ENCODE data around the gene TP73. TPM values are rescaled to one million over a fixed set of nuclear protein-coding genes. Genes with fewer than 3 reads are reported as not detected.
A peak's percentile ranks its signal among the peaks of the same experiment; 100 is the strongest.

The TP73 gene
- total RNA-seq, 1 donor from 2014 or later: 0.41 TPM

DNA sequence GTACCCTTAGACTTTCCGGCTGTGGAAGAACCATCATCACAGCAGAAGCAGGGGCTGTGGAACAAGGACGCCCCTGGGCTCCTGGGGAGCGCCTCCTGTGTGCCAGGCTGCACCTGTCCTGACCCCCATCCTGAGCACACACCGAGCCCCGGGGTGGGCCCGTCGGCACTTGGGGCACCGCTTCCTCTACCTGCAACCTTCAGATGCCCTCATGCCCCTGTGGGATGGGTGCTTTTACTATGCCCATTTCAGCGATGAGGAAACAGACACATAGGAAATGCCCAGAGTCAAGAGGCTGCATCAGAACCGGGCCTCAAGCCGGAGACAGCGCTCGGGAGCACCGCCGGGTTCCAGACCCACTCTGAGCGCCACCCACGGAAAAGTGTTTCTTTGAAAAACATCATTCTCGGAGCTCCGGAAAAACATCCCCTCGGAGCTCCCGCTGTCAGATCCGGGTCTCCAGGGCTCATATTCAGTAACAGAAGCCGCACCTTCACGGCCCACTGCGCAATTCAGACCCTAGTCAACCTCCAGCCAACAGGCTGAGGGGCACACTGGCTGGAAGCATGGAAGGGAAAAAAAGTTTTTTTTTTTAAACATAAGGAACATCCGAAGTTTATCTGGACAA, 19.5 kb upstream of the TP73 start:
- FAIRE-seq: no peak
- no peak for DNase-seq (ENCODE audit: low spot score in 2 of 2)

DNA sequence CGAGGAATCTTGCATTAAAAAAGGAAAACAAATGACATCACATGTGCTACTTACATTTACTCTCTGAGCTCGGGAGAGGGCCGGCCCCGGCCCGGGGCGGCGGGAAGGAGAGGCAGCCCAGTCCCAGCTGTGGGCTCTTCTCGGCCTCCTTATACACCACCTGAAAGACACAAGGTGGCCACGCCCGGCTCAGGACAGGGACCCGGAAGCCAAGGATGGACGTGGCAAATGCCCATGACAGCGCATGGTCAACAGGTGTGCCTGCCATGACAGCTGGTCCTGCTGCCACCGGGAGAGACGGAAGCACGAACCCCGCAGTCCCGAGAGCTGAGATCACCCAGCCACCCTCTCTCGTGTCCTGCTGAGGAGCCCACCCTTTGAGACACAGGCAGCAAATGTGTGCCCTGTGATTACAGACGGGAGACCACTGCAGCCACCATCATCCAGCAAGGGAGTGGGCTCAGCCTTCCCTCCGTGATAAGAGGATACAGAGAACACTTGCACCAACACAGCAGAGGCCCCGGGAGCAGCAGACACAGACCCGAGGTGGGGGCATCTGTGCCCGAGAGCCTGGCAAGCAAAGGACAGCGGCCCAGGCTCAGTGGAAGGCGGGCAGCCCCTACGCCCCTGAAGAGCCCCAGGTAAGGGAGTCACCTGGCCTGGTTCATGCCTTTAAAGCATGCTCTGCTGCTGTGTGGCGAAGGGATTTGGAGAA, 18.8 kb upstream of the TP73 start:
- no peak for DNase-seq (ENCODE audit: low spot score in 2 of 2)
- FAIRE-seq: no peak

DNA sequence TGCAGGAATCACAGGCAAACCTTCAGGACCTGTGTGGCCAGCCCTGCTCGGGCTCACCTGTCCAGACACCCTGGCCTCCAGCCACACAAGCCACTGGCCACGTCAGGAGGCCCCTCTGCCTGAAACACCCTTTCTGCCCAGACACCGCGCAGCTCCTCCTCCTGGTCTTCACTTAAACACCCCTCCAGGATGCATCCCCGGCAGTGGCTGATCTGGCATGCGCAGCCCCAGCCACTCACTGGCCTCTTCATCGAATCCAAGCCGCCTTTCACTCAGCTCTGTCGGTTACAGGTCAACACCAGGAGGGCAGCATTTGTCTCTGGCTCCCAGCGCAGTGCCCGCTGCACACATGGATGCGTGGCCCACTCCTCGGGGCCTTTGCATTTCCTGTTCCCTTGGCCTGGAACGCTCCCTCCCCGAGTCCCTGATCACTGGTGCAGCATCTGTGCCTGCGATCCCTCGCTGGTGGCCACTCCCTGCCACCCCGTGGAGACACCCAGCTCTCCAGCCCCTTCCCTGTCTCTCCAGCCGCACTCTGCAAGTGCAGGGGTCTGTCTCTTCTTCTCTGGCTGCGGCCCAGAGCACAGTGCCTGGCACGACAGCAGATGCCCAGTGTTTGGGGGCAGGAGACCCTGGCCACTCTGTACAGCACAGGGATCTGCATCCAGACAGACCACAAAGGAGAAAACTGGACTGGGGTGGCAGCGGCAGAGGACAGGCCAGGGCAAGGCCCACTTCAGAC, 18.1 kb upstream of the TP73 start:
- DNase-seq (ENCODE audit: low spot score in 2 of 2): no peak
- no peak for FAIRE-seq

DNA sequence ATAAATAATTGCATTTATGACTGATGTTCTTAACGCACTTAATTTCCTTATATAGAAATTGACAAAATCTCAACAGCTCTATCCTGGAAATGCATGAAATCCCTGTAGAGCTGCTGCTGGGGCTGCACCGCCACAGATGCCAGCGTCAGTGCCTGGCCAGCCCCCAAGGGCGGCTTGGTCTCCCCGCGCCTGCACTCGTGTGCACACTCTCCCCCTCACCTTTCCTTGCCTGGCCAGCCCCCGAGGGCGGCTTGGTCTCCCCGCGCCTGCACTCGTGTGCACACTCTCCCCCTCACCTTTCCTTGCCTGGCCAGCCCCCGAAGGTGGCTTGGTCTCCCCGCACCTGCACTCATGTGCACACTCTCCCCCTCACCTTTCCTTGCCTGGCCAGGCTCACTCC, 16.2 kb upstream of the TP73 start:
- no peak for DNase-seq (ENCODE audit: low spot score in 2 of 2)
- FAIRE-seq: no peak

DNA sequence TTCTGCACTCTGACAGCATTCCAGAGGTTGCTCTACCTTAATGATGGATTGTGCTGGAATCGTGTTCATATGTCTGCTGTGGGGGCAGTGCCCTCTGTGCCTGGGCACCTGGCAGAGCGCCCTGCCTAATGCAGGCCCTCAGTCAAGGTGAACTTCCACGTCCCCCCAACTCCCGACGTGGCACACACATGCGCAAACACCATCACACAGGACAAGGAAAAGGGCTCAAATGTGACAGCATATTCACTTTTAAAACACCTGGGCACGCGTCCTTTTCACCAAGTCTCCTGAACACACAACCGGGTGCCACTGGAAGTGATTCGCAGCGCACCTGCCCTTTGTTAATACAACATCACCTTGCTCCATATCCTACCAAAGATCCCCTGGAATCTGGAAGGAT, 15.8 kb upstream of the TP73 start:
- DNase-seq (ENCODE audit: low spot score in 2 of 2): no peak
- FAIRE-seq: no peak

DNA sequence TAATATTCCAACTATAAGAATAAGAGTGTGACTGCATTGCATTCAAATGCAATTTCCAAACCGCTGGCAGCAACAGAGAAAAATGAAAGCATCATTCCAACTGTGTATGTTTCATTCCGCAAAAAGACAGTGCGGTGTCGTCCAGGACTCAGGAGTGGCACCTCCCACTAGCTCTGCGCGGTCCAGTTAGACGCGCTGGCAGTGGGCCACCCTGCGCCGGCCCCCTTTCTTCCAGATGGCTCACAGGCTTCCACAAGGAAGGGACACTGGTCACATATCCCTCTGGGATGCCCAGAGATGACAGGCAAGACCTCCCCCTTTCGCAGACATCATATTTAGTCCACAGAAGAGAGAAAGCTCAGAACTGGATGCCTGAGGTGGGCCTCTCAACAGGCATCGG, 14.3 kb upstream of the TP73 start:
- FAIRE-seq (no peak), DNase-seq (ENCODE audit: low spot score in 2 of 2) (no peak)

DNA sequence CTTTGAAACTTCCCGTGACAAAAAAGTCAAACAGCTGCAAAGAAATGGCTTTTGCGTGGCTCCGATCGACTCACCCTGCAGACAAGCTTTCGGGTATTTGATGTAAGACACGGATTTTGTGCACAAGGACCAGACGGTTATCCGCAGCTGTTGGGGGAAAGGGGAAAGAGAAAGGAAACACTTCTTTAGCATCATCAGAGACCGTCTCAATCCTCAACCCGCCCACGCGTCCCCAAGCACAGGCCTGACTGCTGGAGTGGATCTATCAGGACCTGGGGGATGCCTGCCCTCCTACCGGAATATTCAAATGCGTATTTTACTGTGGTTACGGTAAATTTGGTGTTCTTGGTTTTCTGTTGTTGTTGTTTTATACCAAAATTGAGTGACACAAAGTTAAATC, 13.6 kb upstream of the TP73 start:
- FAIRE-seq (no peak), DNase-seq (ENCODE audit: low spot score in 2 of 2) (no peak)

DNA sequence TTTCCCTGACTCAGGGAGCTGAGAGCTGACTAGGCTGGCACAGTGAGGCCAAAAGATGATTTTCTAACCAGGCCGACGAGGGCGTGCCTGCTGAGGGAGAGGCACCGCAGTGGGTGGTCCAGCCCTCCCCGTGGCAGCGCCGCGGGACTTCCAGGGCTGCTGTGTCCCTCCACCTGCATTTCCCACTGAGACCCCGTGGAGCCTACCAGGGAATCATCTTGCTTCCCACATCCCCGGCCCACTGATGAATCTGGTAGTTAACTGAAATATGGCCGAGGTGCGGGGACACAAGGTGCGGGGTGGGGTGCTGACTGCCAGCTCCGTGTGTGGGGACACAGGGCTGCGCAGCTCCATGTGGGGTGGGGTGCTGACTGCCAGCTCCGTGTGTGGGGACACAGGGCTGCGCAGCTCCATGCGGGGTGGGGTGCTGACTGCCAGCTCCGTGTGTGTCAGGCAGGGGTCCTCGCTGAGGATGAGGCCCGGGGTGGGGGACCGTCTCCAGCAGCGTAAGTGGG, 12.9 kb upstream of the TP73 start:
- DNase-seq (ENCODE audit: low spot score in 2 of 2) (no peak), FAIRE-seq (no peak)

DNA sequence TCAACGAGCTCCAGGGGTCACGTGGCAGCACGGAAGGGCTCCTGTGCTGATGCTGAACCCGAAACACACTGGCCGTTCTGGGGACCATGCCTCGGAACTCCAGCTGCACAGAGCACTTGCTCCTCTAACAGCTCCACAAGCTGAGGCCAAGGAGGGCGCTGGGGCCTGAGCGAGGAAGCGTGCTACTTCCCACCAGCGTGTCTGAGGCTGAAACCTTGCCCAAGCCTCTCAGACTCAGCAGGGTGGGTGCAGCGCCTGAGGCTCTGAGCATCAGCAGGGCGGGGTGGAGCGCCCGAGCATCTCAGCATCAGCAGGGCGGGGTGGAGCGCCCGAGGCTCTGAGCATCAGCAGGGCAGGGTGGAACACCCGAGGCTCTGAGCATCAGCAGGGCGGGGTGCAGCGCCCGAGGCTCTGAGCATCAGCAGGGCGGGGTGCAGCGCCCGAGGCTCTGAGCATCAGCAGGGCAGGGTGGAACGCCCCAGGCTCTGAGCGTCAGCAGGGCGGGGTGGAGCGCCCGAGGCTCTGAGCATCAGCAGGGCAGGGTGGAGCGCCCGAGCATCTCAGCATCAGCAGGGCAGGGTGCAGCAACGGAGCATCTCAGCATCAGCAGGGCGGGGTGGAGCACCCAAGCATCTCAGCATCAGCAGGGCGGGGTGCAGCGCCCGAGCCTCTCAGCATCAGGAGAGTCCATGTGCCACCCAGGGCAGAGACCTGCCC, 12.0 kb upstream of the TP73 start:
- FAIRE-seq (no peak), DNase-seq (ENCODE audit: low spot score in 2 of 2) (no peak)

DNA sequence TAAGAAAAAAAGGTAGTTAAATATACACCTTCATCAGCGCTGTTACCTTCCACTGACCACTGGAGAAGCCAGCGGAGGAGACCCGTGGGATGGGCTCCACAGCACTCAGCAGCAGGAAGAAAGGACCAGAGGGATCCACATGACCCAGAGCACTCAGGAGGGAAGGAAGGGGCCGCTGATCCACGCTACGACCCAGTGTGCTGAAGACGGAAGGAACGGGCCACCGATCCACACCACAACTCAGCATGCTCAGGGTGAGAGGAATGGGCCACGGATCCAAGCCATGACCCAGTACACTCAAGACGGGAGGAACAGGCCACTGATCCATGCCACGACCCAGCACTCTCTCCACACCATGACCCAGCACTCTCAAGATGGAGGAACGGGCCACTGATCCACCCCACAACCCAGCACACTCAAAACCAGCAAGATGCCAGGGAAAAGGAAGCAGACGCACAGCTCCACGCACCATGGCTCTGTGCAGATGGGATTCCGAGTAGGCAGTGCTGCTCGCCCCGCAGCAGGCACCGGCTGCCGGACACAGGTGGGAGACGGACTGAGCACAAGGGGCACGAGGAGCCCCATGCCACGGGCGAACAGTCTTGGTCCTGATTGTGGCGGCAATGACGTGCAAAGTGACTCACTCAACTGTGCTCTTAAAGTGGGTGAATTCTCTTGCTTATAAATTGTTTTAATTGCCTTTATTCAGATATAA, 11.1 kb upstream of the TP73 start:
- no peak for FAIRE-seq
- DNase-seq (ENCODE audit: low spot score in 2 of 2): no peak

DNA sequence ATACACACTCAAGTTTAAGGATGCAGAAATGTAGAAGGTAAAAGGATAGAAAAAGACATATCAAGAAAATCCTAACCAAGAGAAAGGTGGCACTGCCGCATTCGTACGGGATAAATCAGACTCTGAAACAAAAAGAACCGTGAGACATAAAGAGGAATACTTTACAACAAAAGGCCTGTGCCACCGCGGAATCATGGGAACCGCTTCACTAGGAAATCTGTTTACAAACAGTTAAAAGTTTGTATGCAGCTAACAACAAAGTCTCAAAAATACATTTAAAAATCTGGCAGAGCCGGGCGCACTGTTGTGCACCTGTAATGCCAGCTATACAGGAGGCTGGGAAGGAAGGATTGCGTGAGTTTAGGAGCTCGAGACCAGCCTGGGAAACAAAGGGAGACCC, 10.5 kb upstream of the TP73 start:
- no peak for DNase-seq (ENCODE audit: low spot score in 2 of 2)
- FAIRE-seq: no peak

DNA sequence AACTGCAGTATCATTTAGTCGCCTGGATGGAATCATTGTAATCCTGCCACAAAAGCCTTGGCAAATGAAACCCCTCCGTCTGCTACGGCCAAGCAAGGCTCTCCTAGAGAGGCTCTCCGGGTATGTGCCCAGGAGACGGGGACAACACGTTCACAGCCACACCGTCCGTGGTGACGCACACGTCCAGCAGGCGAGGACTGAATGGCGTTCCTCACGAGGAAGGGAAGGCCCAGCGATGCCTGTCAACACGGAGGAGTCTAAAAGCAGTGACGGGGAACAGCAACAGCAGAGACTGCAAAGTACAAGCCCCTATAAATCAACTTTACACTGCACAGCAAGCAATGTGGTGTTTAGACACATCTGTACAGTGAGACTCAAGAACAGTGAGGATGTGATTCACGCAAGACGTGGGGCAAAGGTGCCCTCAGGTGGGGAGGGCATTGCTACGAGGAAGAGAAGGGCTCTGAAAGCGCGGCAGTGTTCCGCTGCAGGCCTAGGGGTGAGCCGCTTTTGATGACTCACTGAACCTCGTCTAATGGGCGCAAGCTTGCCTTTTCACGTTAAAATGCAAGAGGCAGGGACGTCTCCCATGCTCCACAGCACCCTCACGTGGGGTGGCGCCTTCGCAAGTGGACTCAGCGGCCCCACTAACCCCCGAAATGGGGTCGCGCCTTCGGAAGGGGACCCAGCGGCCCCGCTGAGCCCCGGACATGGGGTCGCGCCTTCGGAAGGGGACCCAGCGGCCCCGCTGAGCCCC, 9.2 kb upstream of the TP73 start:
- FAIRE-seq: no peak
- DNase-seq (ENCODE audit: low spot score in 2 of 2): no peak

DNA sequence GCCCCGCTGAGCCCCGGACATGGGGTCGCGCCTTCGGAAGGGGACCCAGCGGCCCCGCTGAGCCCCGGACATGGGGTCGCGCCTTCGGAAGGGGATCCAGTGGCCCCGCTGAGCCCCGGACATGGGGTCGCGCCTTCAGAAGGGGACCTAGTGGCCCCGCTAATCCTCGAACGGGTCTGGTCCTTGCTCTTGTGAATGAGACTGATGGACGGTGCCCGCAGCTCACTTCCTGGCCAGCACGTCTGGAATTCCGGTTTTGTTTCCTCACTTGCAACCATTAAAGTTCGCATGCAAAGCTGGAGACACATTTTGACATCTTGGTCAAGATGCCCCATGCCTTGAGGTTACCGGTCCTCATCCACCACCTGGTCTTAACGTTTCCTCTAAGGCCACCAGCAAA, 8.0 kb upstream of the TP73 start:
- FAIRE-seq (no peak), DNase-seq (ENCODE audit: low spot score in 2 of 2) (no peak)

DNA sequence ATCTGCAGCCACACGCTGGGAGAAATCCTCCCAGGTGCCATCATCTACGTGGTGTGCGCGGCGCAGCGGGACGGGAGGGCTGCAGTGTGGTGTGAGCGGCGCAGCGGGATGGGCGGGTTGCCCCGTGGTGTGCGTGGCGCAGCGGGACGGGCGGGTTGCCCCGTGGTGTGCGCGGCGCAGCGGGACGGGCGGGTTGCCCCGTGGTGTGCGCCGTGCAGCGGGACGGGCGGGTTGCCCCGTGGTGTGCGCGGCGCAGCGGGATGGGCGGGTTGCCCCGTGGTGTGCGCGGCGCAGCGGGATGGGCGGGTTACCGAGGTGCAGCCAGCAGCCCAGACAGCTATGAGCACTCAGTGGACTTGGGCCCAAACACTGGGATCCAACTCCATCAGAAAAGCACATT, 7.1 kb upstream of the TP73 start:
- no peak for FAIRE-seq
- DNase-seq (ENCODE audit: low spot score in 2 of 2): no peak

DNA sequence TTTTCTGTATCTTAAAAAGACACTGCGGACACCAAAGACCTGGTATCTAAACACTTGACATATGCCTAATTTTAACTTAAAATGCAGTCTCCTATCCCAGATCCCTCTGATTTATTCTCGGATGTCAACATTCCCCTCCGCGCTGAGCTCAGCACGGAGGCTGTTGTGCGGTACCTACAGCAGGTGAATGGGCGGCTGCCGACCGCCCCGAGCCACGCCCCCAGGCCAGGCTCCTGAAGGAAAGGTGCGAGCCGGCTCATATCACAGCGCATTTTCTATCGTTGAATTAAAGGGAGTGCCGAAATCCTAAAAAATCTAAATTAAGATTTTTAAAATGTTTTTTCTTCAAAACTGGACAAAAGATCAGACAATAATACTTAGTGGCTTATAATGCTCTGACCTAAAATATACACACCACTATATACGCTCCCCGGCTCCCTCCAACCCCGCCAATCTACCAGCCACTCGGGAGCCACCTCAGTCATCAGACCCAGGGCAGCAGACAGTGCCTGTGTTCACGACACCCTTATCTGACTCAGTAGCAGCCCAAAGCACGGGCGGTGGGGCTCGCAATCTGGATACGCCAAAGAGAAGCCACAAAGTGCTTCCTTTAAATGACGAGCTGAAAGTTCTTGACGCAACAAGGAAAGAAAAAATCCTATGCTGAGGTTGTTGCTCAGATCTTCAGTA, 6.5 kb upstream of the TP73 start:
- no peak for FAIRE-seq
- DNase-seq (ENCODE audit: low spot score in 2 of 2): no peak

DNA sequence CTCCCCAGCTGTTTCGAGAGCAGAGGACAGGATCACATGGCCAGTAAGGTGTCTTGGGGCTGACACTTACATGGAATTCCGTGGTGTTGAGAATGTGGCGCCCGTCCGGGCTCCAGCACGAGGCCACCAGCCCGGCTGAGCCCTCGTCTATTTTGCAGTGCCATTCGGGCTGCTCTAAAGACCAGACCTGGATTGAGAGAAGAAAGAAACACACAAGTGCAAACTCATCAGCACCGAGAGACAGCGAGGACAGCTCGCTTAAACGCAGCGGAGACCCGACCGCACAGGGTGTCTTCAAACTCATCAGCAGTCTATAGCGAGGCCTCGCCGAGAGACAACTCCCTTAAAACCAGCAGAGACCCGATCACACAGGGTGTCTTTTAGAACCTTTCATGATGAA, 5.7 kb upstream of the TP73 start:
- DNase-seq (ENCODE audit: low spot score in 2 of 2) (no peak), FAIRE-seq (no peak)

DNA sequence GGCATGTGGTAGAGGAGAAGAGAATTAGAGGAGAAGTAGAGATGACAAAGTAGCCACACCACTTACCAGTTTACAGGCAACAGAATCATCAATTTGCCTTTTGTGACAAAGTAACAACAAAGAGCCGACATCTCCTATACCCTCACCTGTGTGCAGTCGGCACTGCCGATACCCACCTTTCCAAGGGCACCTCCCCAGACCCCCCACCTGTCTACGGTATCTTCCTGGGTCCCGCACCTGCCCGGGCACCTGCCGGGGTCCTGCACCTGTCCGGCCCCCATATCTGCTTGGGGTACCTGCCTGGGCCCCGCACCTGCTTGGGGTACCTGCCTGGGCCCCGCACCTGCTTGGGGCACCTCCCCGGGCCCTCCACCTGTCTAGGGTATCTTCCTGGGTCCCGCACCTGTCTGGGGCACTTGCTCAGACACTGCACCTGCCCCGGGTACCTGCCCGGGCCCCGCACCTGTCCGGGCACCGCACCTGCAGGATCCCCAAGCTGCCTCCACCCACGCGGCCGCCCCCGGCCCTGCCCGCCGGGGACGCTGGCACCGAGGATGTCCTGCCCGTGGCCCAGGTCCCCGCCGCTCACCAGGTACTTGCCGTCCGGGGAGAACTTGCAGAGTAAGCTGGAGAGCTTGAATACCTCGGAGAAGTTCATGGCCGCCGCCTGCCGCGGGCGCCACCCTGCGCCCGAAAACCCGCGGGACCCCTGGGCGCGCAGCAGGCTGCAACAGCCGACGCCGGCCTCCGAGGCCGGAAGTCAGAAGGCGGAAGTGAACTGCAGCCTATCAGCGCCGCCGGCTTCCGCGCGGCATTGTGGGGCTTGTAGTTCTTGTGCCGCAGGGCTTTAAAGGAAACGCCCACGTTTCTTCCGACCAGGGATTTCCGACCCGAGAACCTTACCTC, 2.7 kb upstream of the TP73 start, which contains the start of gene WRAP73:
Gene WRAP73 (minus strand): TSS at position 762 of the 906 bp plus-strand sequence. CDS start 104 bp downstream, at position 658.
- FAIRE-seq: no peak
- DNase-seq (ENCODE audit: low spot score in 2 of 2): peak; percentile 97

Measured in frontal cortex (tissue), 4 donors.